Right hindlimb (tissue), 1 donor: ENCODE results near the gene DDAH1.

Experiments used
- DNase-seq: peaks from one replicate; pipeline ENCODE4 v3.0.0-alpha.2; 2018

DDAH1 gene

DNA sequence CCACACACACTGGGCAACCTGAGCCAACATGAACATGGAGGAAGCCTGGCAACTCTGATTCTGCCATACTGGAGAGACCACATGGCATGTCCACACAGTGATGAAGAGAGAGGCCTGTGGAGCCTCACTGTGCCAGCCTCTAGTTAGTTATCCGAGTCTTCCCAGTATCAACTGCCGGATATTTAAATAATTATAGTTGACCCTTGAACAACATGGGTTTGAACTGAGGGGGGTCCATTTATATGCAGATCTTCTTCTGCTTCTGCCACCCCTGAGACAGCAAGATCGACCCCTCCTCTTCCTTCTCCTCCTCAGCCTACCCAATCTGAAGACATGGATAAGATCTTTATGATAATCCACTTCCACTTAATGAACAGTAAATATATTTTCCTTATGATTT is 27.8 kb downstream of the DDAH1 start:
- DNase-seq: no peak

DNA sequence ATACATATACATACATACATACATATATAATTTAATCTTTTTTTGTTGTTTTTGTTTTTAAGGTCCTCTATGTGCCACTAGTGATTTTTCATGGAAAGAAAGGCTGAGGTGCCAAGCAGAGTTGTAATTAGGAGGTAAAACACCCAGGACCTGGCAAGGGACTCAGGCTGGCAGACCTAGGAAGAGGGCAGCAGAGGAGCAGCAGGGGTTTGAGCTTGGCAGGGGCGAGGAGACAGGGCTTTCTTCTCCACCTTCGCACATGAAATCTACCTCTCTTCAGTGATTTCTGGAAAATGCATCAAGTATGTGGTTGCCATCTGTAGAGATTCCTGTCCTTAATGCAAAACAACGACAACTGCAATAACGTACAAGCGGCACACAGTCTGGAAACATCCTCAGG is 31.9 kb downstream of the DDAH1 start:
- DNase-seq: no peak

DNA sequence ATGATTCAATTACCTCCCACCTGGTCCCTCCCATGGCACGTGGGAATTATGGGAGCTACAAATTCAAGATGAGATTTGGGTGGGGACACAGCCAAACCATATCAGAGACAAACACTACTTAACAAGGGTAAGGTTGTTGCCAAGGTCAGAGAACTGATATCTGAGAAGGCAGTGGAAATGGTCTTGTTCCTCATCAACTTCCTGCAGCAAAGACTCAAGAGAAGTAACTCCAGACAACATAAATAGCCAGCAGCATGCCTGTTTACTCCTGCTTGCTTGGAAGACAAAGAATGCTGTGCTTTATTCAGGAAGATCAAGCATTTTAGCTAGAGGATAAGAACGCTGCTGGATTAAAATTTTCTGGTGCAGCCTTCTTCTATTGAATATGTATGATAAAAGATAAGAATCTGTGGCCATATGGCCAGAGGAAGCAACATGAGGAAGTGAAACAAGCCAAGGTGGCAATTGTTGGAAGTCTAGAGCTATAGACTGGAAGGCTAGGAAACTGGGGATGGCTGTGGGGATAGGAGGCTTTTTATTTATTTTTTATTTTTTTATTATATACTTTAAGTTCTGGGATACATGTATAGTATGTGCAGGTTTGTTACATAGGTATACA is 36.4 kb downstream of the DDAH1 start:
- DNase-seq: no peak

DNA sequence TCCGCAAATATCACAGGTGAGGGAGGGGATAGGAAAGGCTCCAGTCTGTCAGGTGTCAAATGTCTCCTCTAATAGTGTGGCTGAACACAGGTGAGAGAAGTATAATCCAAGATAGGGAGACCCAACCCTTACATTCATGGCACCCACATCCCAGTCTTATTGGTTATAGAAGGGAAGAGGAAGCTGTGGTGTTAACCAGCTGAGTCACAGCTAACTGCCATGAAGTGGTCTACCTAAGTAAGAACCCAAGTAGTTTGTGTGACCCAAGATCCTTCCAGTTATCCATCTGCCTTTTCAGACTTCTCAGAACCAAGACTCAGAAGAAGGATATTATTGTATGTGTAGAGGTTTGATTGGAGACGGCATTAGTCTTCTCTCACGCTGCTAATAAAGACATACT is 37.1 kb downstream of the DDAH1 start:
- no peak for DNase-seq

DNA sequence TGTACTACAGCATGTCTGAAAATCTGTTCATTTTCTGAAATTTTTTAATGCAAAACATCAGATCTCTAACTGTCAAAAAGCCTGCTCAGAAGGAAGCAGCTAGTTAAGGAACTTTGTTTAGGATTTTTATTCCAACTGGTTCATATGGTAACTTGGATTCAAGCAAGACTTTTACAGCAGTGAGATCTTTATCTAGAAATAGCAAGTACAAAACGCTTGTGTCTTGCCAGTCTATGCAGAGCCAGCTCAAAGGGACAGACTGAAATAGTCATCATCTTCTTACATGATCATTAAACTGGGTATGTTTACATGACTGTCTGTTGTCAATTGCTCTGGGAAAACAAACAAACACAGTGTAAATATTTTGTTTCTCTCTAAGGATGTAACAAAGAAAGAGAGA is 37.6 kb downstream of the DDAH1 start:
- no peak for DNase-seq

DNA sequence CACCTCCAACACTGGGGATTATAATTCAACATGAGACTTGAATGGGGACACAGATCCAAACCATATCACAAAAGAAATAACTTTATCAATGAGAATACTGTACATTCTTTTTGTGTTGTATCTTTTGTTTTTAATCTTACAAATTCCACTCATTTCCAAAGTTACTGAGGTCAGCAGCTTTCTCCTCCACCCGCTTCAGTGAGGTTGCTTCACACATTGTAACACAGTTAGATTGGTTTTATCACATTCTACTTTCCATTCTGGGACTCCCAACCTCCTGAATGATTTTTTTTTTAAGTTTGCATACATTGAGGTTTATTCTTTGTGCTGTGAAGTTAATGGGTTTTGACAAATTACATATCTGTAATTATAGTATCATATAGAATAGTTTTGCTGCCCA is 43.8 kb downstream of the DDAH1 start:
- DNase-seq: no peak

DNA sequence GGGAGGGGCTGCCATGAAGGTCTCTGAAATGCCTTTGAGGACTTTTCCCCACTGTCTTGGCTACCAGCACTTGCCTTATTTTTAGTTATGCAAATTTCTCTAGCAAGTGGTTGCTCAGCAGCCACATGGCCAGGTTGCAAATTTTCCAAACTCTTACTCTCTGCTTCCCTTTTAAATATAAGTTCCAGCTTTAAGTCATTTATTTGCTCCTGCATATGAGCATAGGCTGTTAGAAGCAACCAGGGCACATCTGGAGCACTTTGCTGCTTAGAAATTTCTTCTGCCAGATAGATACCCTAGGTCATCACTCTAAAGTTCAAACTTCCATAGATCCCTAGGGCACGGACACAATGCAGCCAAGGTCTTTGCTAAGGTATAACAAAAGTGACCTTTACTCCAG is 44.8 kb downstream of the DDAH1 start:
- DNase-seq: no peak

DNA sequence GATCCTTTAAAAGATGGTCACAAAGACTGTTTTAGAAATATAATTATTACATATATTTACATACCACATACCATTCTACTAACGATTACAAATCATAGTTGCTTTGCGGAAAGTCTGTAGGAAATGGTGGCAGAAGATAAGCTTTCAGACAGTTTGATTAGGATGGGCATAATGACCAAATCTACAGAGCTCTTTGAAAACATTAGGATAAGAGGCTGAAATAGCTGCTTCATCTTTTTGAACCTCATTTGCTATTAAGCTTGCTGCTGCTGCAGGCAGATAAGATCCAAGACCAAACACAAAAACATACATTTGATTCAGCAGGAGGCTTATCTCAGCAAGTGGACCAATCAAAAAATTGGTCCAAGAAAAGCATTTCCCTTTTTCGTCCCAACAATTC is 47.1 kb downstream of the DDAH1 start:
- no peak for DNase-seq

DNA sequence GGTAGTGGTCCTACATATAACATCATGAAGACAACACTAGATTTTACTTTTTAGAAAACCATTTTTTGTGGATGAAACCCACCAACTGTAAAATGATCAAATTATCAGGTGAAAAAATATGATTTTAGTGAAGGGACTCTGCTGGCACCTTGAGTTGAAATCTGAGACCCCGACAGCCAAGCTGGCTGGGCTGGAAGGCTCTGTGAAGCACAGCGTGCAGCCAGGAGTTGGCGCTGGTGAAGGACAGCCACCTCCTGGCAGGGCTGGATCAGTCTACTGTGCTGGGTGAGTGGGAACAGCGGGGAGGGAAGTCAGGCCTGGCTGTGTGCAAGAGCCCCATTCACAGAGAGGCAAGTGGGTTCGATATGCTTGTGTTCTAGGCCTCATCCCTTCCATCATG is 47.9 kb downstream of the DDAH1 start:
- no peak for DNase-seq

DNA sequence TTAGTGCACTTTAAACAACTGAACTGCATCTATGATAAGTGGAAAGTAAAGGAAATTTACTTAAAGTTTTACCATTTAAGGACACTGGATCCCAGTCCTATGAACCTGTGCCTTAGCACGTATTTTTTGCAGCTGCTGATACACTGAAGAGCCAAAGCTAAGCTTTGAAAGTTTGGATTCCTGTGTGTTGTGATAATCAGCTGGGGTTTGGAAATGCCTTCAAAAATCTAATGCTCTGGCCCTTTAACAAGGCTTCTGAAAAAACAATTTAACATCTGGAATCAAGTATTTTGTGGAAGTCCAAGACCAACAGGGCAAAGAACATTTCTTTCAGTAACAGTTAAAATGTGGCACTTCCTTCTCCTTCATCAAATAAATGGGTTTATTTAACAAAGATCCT is 51.8 kb downstream of the DDAH1 start:
- no peak for DNase-seq

DNA sequence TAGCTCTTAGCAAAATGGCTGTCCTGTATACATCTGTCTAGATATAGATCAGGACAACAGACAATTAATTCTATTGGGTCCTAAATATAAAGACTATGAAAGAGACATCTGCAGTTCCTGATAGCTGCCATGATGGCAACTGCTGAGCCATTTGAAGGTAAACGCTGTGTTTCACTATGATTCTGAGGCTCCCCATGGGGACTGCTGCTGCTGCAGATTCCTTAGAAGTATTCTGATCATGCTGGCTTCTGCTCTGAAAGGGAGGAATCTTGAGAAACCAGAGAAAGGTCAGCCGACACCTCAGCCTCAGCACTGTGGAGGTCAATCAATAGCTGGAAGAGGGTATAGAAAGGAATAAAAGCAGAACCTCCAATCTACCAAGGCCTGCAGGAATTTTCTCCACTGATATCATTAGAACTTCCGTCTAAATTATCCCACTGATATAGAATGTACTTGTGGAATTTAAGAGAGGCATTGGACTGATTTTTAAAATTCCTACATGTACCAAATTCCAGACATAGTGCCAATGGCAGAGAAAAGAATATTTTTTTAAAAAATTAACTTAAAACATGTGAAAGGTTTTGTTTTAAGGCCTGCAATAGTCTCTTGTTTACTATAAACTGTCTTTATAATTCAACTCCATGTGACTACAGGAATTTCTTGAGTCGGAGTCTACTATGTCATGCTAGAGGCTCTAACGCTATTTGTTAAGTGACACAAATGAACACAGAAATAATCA is 53.2 kb downstream of the DDAH1 start:
- no peak for DNase-seq

DNA sequence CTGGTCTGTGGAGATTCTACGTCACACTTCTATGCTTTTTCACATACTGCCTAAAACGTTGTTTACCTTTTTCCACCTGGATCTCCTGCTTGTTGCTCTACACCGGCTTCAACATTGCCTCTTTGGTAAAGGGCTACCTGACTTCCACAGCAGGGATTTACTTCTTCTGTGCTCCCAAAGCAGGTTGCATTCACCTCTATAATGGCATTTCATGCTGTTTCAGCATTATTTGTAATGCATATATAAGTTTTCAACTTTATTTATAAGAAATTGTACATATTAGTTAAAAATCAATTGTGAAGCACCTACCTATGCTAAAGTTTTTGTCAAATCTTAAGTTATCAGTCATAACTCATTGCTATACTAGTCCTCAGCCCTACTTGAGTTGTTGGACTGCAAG is 55.4 kb downstream of the DDAH1 start:
- DNase-seq: no peak

DNA sequence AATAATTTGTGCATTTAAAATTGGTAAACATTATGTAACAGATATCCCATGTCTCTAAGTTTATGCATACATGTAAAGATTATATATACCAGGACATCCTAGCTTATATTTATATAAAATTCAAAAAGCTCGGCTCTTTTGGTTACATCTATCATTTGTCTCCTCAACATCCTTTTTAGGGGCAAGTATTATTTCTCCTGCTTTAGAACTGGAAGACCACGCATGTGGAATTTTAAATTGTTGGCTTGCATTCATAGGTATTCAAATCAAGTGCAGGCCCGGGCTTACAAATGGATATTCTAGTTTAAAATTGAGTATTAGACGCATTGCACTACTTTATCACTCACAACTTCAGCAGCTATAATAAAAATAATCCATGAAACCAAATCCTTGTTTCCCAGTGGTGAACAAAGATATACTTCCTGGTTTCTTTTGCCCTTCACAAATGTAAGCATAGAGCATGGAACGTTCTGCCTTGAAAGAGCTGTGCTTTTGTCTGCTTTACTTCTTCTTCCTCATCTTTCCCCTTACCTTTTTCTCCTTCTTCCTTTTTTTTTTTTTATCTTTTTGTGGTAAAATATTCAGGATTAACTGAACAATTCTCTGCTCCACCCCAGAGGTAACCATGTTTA is 57.1 kb downstream of the DDAH1 start:
- DNase-seq: no peak

DNA sequence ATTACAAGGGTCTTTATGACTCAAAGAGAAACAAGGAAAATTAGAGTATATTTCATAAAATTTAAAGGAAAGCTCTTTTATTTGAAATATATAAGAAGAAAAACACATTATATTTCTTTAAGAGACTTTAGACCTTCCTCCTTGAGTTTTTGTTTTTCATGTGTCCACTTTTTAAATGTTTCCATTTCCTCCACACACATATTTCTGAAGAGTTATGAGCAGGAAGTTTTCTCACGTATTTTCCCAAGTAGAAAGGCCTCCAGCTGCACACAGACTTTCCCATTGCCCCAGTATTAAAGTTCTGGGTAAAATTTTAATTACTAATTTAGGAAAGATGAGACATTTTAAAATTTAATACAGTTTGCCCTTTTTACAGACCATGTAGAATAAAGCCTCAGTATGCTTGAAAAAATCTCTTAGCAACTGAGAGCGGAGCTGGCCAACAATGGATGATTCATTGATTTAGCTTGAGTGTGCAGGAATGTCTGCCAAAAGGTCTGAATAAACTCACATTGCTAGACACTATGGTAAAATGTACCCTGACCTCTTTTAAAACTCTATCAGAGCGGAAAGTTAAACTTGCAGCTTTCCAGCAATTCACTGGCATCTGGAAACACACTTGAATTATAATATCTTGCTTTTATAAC is 57.9 kb downstream of the DDAH1 start:
- peak; percentile 80 for DNase-seq

DNA sequence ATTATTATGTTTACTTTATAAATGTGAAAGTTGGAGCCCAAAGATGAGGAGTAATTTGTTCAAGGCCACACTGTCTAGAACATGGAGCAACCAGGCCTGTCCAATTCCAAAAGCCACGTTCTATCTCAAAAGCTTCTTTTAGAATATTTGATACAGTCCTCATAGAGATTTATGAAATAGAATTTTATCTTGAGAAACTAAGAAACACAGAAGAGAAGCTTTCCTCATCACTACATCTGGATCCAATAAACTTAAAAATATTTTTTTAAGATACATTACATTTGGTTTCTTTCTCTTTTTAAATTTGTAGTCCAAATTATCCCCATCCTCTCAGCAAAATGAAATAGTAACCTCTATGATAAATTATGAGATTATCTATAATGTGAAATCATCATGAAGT is 58.9 kb downstream of the DDAH1 start:
- DNase-seq: no peak

DNA sequence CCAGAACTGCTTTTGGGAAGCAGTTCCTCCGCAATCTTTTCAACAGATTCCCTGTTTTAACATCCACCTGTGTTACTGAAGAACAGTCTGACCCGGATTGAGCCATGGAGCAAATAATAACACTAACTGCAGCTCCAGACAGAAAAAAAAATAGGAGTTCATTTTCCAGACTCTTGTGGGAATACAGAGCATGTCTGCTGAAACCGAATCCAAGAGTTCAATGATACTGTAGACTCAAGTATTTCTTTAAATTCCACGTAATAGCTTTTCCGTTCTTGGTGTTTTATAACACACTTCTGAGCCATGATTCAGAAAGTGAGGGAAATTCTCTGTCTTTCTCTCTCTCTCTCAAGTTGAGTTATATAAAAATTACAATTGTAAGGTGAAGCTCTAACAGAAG is 60.6 kb downstream of the DDAH1 start:
- peak; percentile 35 for DNase-seq

DNA sequence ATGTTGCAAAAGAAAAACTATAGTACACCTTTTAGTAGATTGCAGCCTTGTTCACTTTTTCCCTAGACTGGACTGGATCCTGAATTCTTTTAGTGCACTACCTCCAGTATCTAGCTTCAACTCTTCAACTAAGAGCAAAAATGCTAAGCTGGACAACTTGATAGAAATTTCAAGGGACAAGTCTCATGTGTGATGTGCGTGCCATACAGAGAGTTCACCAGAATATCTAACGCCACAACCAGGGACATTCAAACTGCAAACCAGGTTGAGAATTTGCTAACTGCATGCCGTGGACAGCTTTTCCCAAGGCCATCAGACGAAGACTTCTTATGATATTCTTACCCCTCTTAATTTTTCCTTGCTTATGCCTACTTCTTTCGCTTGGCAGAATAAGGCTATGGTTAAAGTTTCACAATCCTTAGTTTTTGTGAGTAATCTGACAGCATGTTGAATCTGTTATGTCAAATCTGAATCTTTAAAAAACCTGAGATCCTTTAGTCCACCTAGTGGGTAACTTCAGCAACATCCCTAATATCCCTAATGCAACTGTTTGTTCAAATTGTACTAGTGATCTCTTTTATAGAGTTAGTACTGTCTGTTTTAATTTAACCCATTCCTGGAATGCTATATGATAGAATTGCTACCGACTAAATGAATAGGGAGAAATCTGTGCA is 66.4 kb downstream of the DDAH1 start:
- no peak for DNase-seq

DNA sequence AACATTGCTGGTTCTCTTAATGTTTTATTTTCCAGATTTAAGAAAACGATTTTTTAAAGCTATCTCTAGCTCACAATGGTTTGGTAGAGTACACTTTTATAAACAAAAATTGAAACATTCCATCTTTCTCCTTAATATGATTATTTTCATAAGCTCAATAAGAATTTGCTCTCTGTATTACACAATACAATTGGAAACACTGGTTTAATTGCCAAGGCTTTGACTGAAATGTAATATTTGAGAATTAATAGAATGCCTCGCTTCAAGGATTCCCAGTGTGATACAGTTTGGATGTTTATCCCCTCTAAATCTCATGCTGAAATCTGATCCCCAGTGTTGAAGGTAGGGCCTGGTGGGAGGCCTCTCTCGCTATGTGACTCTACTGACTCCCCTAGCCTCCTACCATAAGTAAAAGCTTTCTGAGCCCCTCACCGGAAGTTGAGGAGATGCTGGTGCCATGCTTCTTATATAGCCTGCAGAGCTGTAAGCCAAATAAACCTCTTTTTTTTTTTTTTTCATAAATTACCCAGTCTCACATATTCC is 67.4 kb downstream of the DDAH1 start:
- DNase-seq: no peak

DNA sequence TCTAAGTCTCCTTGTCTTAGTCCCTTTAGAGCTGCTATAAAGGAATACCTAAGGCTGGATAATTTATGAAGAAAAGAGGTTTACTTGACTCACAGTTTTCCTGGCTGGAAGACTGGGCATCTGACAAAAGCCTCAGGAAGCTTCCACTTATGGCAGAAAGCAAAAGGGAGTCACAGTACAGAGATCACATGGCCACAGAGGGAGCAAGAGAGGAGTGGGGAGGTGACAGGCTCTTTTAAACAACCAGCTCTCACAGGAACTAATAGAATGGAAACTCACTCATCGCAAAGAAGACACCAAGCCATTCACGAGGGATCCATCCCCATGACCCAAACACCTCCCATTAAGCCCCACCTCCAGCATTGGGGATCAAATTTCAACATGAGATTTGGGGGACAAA is 68.8 kb downstream of the DDAH1 start:
- DNase-seq: no peak

DNA sequence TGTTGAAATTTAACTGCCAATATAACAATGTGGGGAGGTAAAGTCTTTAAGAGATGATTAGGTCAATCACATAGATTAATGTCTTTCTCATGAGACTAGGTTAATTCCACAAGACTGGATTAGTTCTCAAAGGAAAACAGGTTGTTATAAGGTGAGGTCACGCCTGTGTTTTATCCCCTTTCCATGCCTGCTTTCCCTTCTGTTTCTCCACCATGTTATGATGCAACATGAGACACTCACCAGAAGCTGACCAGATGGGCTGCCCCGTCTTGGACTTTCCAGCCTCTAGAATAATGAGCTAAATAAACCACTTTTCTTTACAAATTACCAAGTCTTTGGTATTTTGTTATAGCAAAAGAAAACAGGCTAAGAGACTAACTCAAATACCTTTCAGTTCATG is 70.8 kb downstream of the DDAH1 start:
- no peak for DNase-seq

DNA sequence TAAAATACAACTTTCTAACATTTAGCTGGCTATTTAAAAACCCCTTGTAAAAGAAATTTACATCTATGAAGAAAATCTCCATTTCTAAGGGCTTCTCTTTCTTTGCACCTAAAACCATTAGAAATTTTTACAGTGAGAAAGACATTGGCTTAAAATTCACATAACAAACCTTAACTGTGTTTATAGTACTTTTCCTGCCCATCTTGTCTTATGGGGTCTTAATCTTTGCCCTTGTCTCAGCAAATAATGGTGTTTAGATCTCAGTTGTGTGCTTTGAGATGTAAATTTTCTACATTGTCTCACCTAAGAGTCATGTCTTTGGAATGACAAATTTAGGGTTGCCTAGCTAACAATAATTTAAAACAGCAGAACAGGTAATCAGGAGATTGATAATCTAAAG is 71.5 kb downstream of the DDAH1 start:
- no peak for DNase-seq

DNA sequence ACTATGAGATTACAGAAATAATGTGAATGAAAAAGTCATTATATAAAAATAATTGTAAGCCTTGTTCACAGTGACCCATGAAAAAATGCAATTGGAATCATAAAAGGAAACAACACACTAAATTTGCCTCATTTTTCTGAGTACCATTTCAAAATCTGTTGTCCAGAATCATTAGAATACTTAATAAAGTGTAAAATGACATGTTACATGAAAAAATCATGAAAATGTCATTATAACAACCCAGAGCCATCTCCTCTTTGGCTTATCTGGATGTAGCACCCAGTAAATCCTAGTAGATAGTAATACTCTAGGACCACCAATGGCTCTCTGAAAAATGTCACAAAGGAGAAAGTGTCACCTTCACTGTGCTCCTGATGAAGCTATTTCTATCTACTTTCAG is 76.5 kb downstream of the DDAH1 start:
- DNase-seq: no peak

DNA sequence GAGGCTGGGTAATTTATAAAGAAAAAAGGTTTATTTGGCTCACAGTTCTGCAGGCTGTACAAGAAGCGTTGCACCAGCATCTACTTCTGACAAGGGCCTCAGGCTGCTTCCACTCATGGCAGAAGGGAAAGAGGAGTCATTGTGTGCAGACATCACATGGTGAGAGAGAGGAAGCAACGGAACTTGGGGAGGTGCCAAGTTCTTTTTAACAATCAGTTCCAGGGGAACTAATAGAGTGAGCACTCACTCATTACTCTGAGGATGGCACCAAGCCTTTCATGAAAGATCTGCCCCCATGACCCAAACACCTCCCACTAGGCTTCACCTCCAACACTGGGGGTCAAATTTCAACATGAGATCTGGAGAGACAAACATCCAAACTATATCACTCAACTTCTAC is 77.2 kb downstream of the DDAH1 start:
- DNase-seq: no peak
